ENCODE results near the gene ADAMTS5.

DNA sequence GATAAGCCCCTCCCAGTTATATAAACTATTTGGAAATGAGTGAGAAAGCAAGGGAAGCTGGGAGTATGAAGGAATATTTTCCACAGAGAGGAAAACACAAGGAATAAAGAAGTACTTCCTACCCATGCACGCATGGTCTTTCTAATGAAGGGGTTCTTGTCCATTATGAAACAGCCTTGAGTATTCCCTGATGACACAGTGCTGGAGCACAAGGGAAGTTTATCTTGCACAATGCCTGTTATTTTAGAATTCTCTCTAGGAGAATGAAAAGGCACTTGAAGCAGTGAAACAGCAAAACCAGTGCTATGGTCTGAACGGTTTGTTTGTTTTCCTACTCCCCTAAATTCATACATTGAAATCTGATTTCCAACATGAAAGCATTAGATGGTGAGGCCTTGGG lies 83.1 kb downstream of the ADAMTS5 start:
- TF ChIP-seq, protein P1, sequence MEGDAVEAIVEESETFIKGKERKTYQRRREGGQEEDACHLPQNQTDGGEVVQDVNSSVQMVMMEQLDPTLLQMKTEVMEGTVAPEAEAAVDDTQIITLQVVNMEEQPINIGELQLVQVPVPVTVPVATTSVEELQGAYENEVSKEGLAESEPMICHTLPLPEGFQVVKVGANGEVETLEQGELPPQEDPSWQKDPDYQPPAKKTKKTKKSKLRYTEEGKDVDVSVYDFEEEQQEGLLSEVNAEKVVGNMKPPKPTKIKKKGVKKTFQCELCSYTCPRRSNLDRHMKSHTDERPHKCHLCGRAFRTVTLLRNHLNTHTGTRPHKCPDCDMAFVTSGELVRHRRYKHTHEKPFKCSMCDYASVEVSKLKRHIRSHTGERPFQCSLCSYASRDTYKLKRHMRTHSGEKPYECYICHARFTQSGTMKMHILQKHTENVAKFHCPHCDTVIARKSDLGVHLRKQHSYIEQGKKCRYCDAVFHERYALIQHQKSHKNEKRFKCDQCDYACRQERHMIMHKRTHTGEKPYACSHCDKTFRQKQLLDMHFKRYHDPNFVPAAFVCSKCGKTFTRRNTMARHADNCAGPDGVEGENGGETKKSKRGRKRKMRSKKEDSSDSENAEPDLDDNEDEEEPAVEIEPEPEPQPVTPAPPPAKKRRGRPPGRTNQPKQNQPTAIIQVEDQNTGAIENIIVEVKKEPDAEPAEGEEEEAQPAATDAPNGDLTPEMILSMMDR (IDR thresholded peaks at IDR 0.05): no peak
- TF ChIP-seq POLR2A (IDR thresholded peaks at IDR 0.05): no peak

All from upper lobe of left lung (tissue), 4 donors.